ENCODE measurements around the gene GBP1. TPM values are rescaled to one million over a fixed set of nuclear protein-coding genes. Genes with fewer than 3 reads are reported as not detected.

Gene GBP1
- total and polyA plus RNA-seq, 2 donors (not counting 1 experiment from before 2014, with no cell fraction given): 45.6 to 74.2 TPM

- peaks cover 2% of the 10 kb centered on the region for H3K4me1 ChIP-seq (ENCODE audit: control insufficient read depth, extremely low read depth, insufficient read depth, low read length)
- H3K27me3 ChIP-seq (ENCODE audit: control insufficient read depth, insufficient read depth, low read length): no peaks in the 10 kb centered on the region
- peak; percentile 82 to 88 for DNase-seq (ENCODE audit: low read depth in 2 of 2)
- no peak for TF ChIP-seq EZH2 (IDR thresholded peaks at IDR 0.05; ENCODE audit: low read length, missing control alignments)
- TF ChIP-seq, protein P1, sequence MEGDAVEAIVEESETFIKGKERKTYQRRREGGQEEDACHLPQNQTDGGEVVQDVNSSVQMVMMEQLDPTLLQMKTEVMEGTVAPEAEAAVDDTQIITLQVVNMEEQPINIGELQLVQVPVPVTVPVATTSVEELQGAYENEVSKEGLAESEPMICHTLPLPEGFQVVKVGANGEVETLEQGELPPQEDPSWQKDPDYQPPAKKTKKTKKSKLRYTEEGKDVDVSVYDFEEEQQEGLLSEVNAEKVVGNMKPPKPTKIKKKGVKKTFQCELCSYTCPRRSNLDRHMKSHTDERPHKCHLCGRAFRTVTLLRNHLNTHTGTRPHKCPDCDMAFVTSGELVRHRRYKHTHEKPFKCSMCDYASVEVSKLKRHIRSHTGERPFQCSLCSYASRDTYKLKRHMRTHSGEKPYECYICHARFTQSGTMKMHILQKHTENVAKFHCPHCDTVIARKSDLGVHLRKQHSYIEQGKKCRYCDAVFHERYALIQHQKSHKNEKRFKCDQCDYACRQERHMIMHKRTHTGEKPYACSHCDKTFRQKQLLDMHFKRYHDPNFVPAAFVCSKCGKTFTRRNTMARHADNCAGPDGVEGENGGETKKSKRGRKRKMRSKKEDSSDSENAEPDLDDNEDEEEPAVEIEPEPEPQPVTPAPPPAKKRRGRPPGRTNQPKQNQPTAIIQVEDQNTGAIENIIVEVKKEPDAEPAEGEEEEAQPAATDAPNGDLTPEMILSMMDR (conservative IDR thresholded peaks at IDR 0.05 in 1 of 2, IDR thresholded peaks at IDR 0.05 in 1 of 2; ENCODE audit: low read depth in 1 of 2, low read length in 2 of 2): no peak
- no peaks in the 10 kb centered on the region for H3K36me3 ChIP-seq (ENCODE audit: control insufficient read depth, insufficient read depth, low read length)
- H2AFZ ChIP-seq (ENCODE audit: low read length): no peak overlapping the region
- no peaks in the 10 kb centered on the region for H3K9me3 ChIP-seq (ENCODE audit: control insufficient read depth, insufficient read depth, low read depth, low read length)
- no peak overlapping the region for H3K4me2 ChIP-seq (ENCODE audit: extremely low read depth, insufficient read depth, low read length)
- no peak overlapping the region for H3K27ac ChIP-seq (ENCODE audit: insufficient read depth, low read length)
- no peak overlapping the region for H3K4me3 ChIP-seq (replicated peaks in 1 of 4; ENCODE audit: control extremely low read depth in 1 of 4, insufficient read depth in 1 of 4, low read depth in 3 of 4, low read length in 4 of 4)
- H4K20me1 ChIP-seq (ENCODE audit: control insufficient read depth, extremely low read depth, insufficient read depth, low read length): no peaks in the 10 kb centered on the region
- H3K79me2 ChIP-seq (ENCODE audit: control insufficient read depth, insufficient read depth, low read length): no peaks in the 10 kb centered on the region
- no peak overlapping the region for H3K9ac ChIP-seq (ENCODE audit: insufficient read depth, low read length)
These were observed 23.8 kb downstream of the GBP1 start for GRCh38 chr1:89041119-89041641.

GRCh38 chr1:89040315-89040626, 24.7 kb downstream of the GBP1 start:
- no peak for DNase-seq (ENCODE audit: low read depth in 2 of 2)
- H3K9me3 ChIP-seq (ENCODE audit: control insufficient read depth, insufficient read depth, low read depth, low read length): no peaks in the 10 kb centered on the region
- H3K4me3 ChIP-seq (replicated peaks in 1 of 4; ENCODE audit: control extremely low read depth in 1 of 4, insufficient read depth in 1 of 4, low read depth in 3 of 4, low read length in 4 of 4): no peak overlapping the region
- no peaks in the 10 kb centered on the region for H3K36me3 ChIP-seq (ENCODE audit: control insufficient read depth, insufficient read depth, low read length)
- no peaks in the 10 kb centered on the region for H4K20me1 ChIP-seq (ENCODE audit: control insufficient read depth, extremely low read depth, insufficient read depth, low read length)
- H3K27me3 ChIP-seq (ENCODE audit: control insufficient read depth, insufficient read depth, low read length): no peaks in the 10 kb centered on the region
- H2AFZ ChIP-seq (ENCODE audit: low read length): no peak overlapping the region
- no peak overlapping the region for H3K9ac ChIP-seq (ENCODE audit: insufficient read depth, low read length)
- H3K4me1 ChIP-seq (ENCODE audit: control insufficient read depth, extremely low read depth, insufficient read depth, low read length): peaks cover 2% of the 10 kb centered on the region
- no peak overlapping the region for H3K4me2 ChIP-seq (ENCODE audit: extremely low read depth, insufficient read depth, low read length)
- TF ChIP-seq, protein P1 (conservative IDR thresholded peaks at IDR 0.05 in 1 of 2, IDR thresholded peaks at IDR 0.05 in 1 of 2; ENCODE audit: low read depth in 1 of 2, low read length in 2 of 2): no peak
- TF ChIP-seq EZH2 (IDR thresholded peaks at IDR 0.05; ENCODE audit: low read length, missing control alignments): no peak
- H3K27ac ChIP-seq (ENCODE audit: insufficient read depth, low read length): no peak overlapping the region
- H3K79me2 ChIP-seq (ENCODE audit: control insufficient read depth, insufficient read depth, low read length): no peaks in the 10 kb centered on the region

DNA sequence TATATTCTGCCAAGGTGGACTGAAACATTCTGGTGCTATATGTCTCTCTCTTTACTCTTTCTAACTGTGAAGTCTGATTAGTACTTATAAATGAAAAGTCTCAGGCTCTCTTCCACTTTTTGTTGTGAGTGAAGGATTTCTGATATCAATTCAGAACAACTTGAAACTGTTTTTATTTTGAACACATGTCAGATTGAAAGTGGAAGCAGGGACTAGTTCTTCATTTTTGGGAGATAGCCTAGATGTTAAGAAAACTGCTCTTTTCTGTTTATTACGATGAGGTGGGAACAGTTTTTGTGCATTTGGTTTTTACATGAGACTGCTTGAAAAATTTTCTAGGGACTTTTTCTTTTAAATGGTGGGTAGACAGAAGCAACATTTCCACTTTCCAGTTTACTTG, 27.8 kb downstream of the GBP1 start:
- no peak for DNase-seq (ENCODE audit: low read depth in 2 of 2)
- Histone ChIP-seq H3K36me3 (ENCODE audit: control insufficient read depth, insufficient read depth, low read length) (no peaks in the 10 kb centered on the region), H3K27ac (ENCODE audit: insufficient read depth, low read length) (no peak overlapping the region), H3K27me3 (ENCODE audit: control insufficient read depth, insufficient read depth, low read length) (no peaks in the 10 kb centered on the region), H3K9me3 (ENCODE audit: control insufficient read depth, insufficient read depth, low read depth, low read length) (no peaks in the 10 kb centered on the region), H3K4me2 (ENCODE audit: extremely low read depth, insufficient read depth, low read length) (no peak overlapping the region), H3K4me1 (ENCODE audit: control insufficient read depth, extremely low read depth, insufficient read depth, low read length) (peaks cover 2% of the 10 kb centered on the region), H2AFZ (ENCODE audit: low read length) (no peak overlapping the region), H4K20me1 (ENCODE audit: control insufficient read depth, extremely low read depth, insufficient read depth, low read length) (no peaks in the 10 kb centered on the region), H3K4me3 (replicated peaks in 1 of 4; ENCODE audit: control extremely low read depth in 1 of 4, insufficient read depth in 1 of 4, low read depth in 3 of 4, low read length in 4 of 4) (no peak overlapping the region), H3K9ac (ENCODE audit: insufficient read depth, low read length) (no peak overlapping the region), H3K79me2 (ENCODE audit: control insufficient read depth, insufficient read depth, low read length) (no peaks in the 10 kb centered on the region)
- TF ChIP-seq, protein P1 (conservative IDR thresholded peaks at IDR 0.05 in 1 of 2, IDR thresholded peaks at IDR 0.05 in 1 of 2; ENCODE audit: low read depth in 1 of 2, low read length in 2 of 2): no peak
